Mesendoderm (in vitro differentiated cells): ENCODE results near the gene RIBC1. TPM values are rescaled to one million over a fixed set of nuclear protein-coding genes. Genes with fewer than 3 reads are reported as not detected.

ENCODE experiments used
- small RNA-seq: library from polyadenylated mRNA; stranded (forward); fragments of <200 nt; extraction: miRNeasy Mini kit (QIAGEN cat#:217004); gene quantifications from one replicate; pipeline ENCODE3, GENCODE V24; 2013; ENCODE audit not compliant: insufficient read depth

RIBC1 gene

Small RNA genes lying within 50 kb of the gene (small RNA-seq; reads per million reads assigned to genes)
- 2.7 reads per million, percentile 38 among the genes with 10 or more reads in this experiment for gene MIR6857
- gene VTRNA3-1P: not detected
